PC-3 (cell line): ENCODE measurements around the gene NUP50. TPM values are rescaled to one million over a fixed set of nuclear protein-coding genes. Genes with fewer than 3 reads are reported as not detected.

Experiments used
- ATAC-seq: fragments of 200-7000 bp; cut with Tn5 transposase; 2 replicates; pipeline ENCODE4 v1.9.1; 2020; ENCODE audit warnings: mild to moderate bottlenecking, moderate library complexity
- BruUV-seq: library from RNA; stranded (reverse); fragments of 400-500 nt; replicated peaks from 2 replicates; lab custom pipeline; 2021; lab: Mats Ljungman, UMichigan
- CTCF ChIA-PET: fragments of 300-600 bp; sonication (Branson Sonifier 250); formaldehyde crosslinking; loops from one replicate; lab custom pipeline; 2022; ENCODE audit warnings: antibody characterized with exemption; lab: Charles Lee
- POLR2A ChIA-PET: fragments of 300-600 bp; sonication (Branson Sonifier 250); formaldehyde crosslinking; loops from one replicate; lab custom pipeline; 2022; ENCODE audit warnings: antibody characterized with exemption; ENCODE audit not compliant: unreplicated experiment; lab: Charles Lee
- DNase-seq: peaks from one replicate; pipeline ENCODE4 v3.0.0-alpha.2; 2015
- H2AFZ ChIP-seq: fragments of 300-600 bp; sonication (generic); 2 replicates; pipeline ENCODE4 v1.6.0; 2016; ENCODE audit warnings: antibody characterized with exemption, low read length
- H3F3A ChIP-seq: fragments of 300-600 bp; sonication (generic); one replicate; pipeline ENCODE4 v1.6.0; 2017; ENCODE audit warnings: antibody characterized with exemption, low read length, control low read depth, mild to moderate bottlenecking; ENCODE audit not compliant: unreplicated experiment
- H3K27ac ChIP-seq: fragments of 300-600 bp; sonication (generic); 2 replicates; pipeline ENCODE4 v1.5.1; 2016; ENCODE audit warnings: mild to moderate bottlenecking, low read length
- H3K27me3 ChIP-seq: fragments of 300-600 bp; sonication (generic); 2 replicates; pipeline ENCODE4 v1.6.1; 2016; ENCODE audit warnings: low read length, mixed read lengths
- H3K36me3 ChIP-seq: fragments of 300-600 bp; sonication (generic); 2 replicates; pipeline ENCODE4 v1.6.1; 2016; ENCODE audit warnings: low read depth, mixed run types, low read length, mixed read lengths
- H3K4me1 ChIP-seq: fragments of 300-600 bp; sonication (generic); 2 replicates; pipeline ENCODE4 v1.5.1; 2016; ENCODE audit warnings: low read length; ENCODE audit not compliant: insufficient read depth
- H3K4me2 ChIP-seq: fragments of 300-600 bp; sonication (generic); 2 replicates; pipeline ENCODE4 v1.6.0; 2016; ENCODE audit warnings: low read length
- H3K4me3 ChIP-seq: fragments of 300-600 bp; sonication (generic); 2 replicates; pipeline ENCODE4 v1.5.1; 2016; ENCODE audit warnings: mild to moderate bottlenecking, low read length, mixed read lengths
- H3K79me2 ChIP-seq: fragments of 300-600 bp; sonication (generic); 2 replicates; pipeline ENCODE4 v1.6.1; 2017; ENCODE audit warnings: low read length, mixed read lengths
- H3K9ac ChIP-seq: fragments of 300-600 bp; sonication (generic); 2 replicates; pipeline ENCODE4 v1.6.0; 2016; ENCODE audit warnings: mild to moderate bottlenecking, low read length
- H3K9me2 ChIP-seq: fragments of 300-600 bp; sonication (generic); replicated peaks from 2 replicates; pipeline ENCODE4 v1.6.1; 2016; ENCODE audit warnings: mixed run types, low read length, mixed read lengths
- H3K9me3 ChIP-seq: fragments of 300-600 bp; sonication (generic); 2 replicates; pipeline ENCODE4 v1.6.1; 2016; ENCODE audit warnings: low read length, mixed read lengths
- H4K20me1 ChIP-seq: fragments of 300-600 bp; sonication (generic); 2 replicates; pipeline ENCODE4 v1.6.1; 2016; ENCODE audit warnings: low read length, mixed read lengths
- CTCF ChIP-seq: fragments of 300-600 bp; sonication (generic); conservative IDR thresholded peaks from 2 replicates; pipeline ENCODE4 v1.5.1; 2017; ENCODE audit warnings: antibody characterized with exemption, low read depth, mild to moderate bottlenecking, low read length
- EZH2 ChIP-seq: fragments of 300-600 bp; sonication (generic); IDR thresholded peaks from one replicate; pipeline ENCODE4 v1.6.1; 2017; ENCODE audit warnings: antibody characterized with exemption, mild to moderate bottlenecking, low read length; ENCODE audit not compliant: unreplicated experiment
- EZH2phosphoT487 ChIP-seq: fragments of 300-600 bp; sonication (generic); IDR thresholded peaks from 2 replicates; pipeline ENCODE4 v1.6.1; 2018; ENCODE audit warnings: mild to moderate bottlenecking, antibody characterized with exemption, low read length, borderline replicate concordance
- intact Hi-C: fragments of 100-400 bp; cut with micrococcal nuclease; formaldehyde crosslinking; loops from 2 replicates; pipeline ENCODE4 v1.9.0; 2023
- total RNA-seq: library from RNA; depleted of rRNA; stranded (reverse); fragments of >200 nt; gene quantifications from 2 replicates; pipeline ENCODE4 v1.2.3, GENCODE V29; 2014

The NUP50 gene
- total RNA-seq, 1 experiment from 2014 or later, result 69.9 TPM

GRCh38 chr22:45180146-45180679 lies 16.5 kb downstream of the NUP50 start:
- no peaks in the 10 kb centered on the region for H3F3A ChIP-seq
- H2AFZ ChIP-seq, result no peak overlapping the region
- peaks cover 45% of the 10 kb centered on the region for H3K36me3 ChIP-seq
- H3K4me1 ChIP-seq, result no peaks in the 10 kb centered on the region
- DNase-seq (no peak), ATAC-seq (no peak)
- H3K4me3 ChIP-seq, result no peak overlapping the region
- H3K27ac ChIP-seq, result no peak overlapping the region
- H3K9me2 ChIP-seq, result no peaks in the 10 kb centered on the region
- no TSS peak for BruUV-seq
- intact Hi-C loops, result no loop called here
- H3K9me3 ChIP-seq, result no peaks in the 10 kb centered on the region
- H3K4me2 ChIP-seq, result no peak overlapping the region
- 0 out of 2 replicates have a peak, but pooled peaks cover 5% of the 10 kb centered on the region for H4K20me1 ChIP-seq
- H3K79me2 ChIP-seq, result peaks cover 60% of the 10 kb centered on the region
- TF ChIP-seq EZH2 (no peak), CTCF (no peak), EZH2phosphoT487 (no peak)
- POLR2A ChIA-PET, result no interaction called here
- no peak overlapping the region for H3K9ac ChIP-seq
- no peaks in the 10 kb centered on the region for H3K27me3 ChIP-seq
- CTCF ChIA-PET, result no interaction called here

- H3K36me3 ChIP-seq, result peaks cover 47% of the 10 kb centered on the region
- H3K4me3 ChIP-seq, result no peak overlapping the region
- no peak overlapping the region for H3K4me2 ChIP-seq
- H4K20me1 ChIP-seq, result 0 out of 2 replicates have a peak, but pooled peaks cover 5% of the 10 kb centered on the region
- BruUV-seq, result no TSS peak
- no peaks in the 10 kb centered on the region for H3K9me2 ChIP-seq
- ATAC-seq, result no peak
- peaks cover 50% of the 10 kb centered on the region for H3K79me2 ChIP-seq
- CTCF ChIA-PET, result no interaction called here
- no peaks in the 10 kb centered on the region for H3K27me3 ChIP-seq
- no peaks in the 10 kb centered on the region for H3K9me3 ChIP-seq
- DNase-seq, result no peak
- H2AFZ ChIP-seq, result no peak overlapping the region
- H3K9ac ChIP-seq, result no peak overlapping the region
- H3K4me1 ChIP-seq, result 0 out of 2 replicates have a peak, but pooled peaks cover 7% of the 10 kb centered on the region
- H3K27ac ChIP-seq, result no peak overlapping the region
- no peaks in the 10 kb centered on the region for H3F3A ChIP-seq
- intact Hi-C loops, result no loop called here
- POLR2A ChIA-PET, result no interaction called here
- TF ChIP-seq CTCF (no peak), EZH2 (no peak), EZH2phosphoT487 (no peak)
These were observed 17.5 kb downstream of the NUP50 start for GRCh38 chr22:45181240-45181639.

- no peak overlapping the region for H2AFZ ChIP-seq
- H3K9me3 ChIP-seq, result no peaks in the 10 kb centered on the region
- CTCF ChIA-PET, result no interaction called here
- intact Hi-C loops, result no loop called here
- no peak for TF ChIP-seq EZH2
- TF ChIP-seq CTCF, result no peak
- TF ChIP-seq EZH2phosphoT487, result no peak
- H3F3A ChIP-seq, result no peaks in the 10 kb centered on the region
- no TSS peak for BruUV-seq
- ATAC-seq (no peak), DNase-seq (no peak)
- H4K20me1 ChIP-seq, result 0 out of 2 replicates have a peak, but pooled peaks cover 5% of the 10 kb centered on the region
- POLR2A ChIA-PET, result no interaction called here
- peaks cover 45% of the 10 kb centered on the region for H3K36me3 ChIP-seq
- no peak overlapping the region for H3K4me2 ChIP-seq
- no peak overlapping the region for H3K9ac ChIP-seq
- H3K79me2 ChIP-seq, result peaks cover 45% of the 10 kb centered on the region
- no peak overlapping the region for H3K4me3 ChIP-seq
- H3K27me3 ChIP-seq, result no peaks in the 10 kb centered on the region
- 0 out of 2 replicates have a peak, but pooled peaks cover 8% of the 10 kb centered on the region for H3K4me1 ChIP-seq
- H3K27ac ChIP-seq, result no peak overlapping the region
- H3K9me2 ChIP-seq, result no peaks in the 10 kb centered on the region
These were observed 18.0 kb downstream of the NUP50 start for GRCh38 chr22:45181766-45182165.
